HG02763 (cell line): ENCODE results near the gene PRKG1.

ENCODE experiments used
- ATAC-seq: cut with Tn5 transposase; IDR thresholded peaks from one replicate; pipeline ENCODE4 v1.9.1; 2021; ENCODE audit warnings: mild to moderate bottlenecking, moderate library complexity; ENCODE audit not compliant: unreplicated experiment

The PRKG1 gene

GRCh38 chr10:52313256-52313932 lies 1239.1 kb downstream of the PRKG1 start:
- ATAC-seq, result no peak

- ATAC-seq, result no peak
Measured at GRCh38 chr10:52313933-52314821, 1239.9 kb downstream of the PRKG1 start, which contains the start of gene DKK1. DKK1 (plus strand) TSS chr10:52314281; CDS start chr10:52314435, 154 bp downstream.

DNA sequence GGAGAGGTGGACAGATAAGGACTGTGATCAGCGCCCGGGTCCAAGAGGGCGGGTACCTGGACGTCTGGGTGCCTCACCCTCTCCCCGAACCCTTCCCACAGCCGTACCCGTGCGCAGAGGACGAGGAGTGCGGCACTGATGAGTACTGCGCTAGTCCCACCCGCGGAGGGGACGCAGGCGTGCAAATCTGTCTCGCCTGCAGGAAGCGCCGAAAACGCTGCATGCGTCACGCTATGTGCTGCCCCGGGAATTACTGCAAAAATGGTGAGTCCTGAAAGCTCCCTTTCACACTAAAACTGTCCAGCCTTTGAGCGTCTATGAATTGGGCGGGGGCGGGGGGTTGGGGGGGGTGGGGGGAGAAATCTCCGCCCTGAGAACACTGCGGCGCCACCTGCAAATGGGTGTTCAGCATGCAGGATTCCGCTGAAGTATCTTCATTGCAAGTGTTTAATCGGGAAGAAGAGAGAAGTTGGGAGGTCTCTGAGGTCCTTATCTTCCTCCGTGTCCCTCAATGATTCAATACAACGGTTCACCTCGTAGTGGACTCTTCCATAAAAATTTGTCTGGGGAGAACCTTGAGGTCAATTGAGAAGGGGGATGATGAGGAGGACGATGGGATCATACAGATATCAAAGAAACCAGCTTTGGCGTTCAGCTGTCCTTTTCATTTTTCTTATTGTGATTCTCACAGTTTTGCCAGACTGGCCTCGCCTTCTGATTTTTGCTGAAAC lies 1240.7 kb downstream of the PRKG1 start:
- ATAC-seq, result no peak

DNA sequence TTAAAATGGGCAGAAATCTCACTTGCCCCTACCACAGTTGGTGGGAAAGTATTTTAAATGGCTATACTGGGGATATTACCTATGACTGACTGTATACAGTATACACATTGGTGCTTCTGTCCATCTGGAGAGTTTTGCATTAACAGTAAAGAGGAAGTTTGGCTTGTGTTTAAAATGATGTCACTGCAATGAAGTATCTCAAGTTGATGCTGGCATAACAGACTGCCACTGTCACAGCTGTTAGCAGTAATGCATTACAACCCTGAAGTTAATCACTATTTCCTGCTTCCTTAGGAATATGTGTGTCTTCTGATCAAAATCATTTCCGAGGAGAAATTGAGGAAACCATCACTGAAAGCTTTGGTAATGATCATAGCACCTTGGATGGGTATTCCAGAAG lies 1241.7 kb downstream of the PRKG1 start:
- no peak for ATAC-seq

DNA sequence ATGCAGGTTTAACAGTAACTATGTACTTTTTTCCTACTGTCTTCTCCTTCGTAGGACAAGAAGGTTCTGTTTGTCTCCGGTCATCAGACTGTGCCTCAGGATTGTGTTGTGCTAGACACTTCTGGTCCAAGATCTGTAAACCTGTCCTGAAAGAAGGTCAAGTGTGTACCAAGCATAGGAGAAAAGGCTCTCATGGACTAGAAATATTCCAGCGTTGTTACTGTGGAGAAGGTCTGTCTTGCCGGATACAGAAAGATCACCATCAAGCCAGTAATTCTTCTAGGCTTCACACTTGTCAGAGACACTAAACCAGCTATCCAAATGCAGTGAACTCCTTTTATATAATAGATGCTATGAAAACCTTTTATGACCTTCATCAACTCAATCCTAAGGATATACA lies 1242.2 kb downstream of the PRKG1 start:
- no peak for ATAC-seq

DNA sequence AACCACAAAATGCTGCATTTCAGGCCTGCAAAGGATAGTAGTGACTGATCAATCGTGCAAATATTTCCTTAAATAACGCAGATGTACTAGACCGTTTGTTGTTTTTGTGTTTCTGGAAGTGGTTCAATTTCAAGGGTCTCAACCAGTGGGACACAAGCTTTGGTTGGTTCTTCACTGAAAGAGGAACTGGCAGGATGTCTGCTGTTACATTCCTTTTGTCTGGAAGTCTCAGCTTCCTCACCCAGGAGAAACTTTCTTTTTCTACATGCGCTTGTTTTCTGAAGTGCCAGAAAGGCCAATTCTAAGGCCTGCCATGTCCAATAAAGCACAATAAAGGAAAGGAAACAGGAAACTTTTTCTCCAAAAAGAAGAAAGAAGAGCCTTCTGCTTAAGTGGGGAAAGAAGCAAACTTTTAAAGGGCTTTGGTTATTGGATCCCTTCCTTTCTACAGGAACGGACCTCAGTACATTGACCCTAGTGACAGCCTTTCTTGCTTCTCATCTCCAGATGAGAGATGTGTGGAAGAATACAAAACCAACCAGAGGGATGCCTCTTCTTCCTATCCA lies 1243.9 kb downstream of the PRKG1 start:
- no peak for ATAC-seq

- no peak for ATAC-seq
Measured at GRCh38 chr10:52318822-52319464, 1244.7 kb downstream of the PRKG1 start.

- ATAC-seq, result no peak
Measured at GRCh38 chr10:52319926-52320325, 1245.6 kb downstream of the PRKG1 start.

- no peak for ATAC-seq
Measured at GRCh38 chr10:52322323-52322722, 1248.0 kb downstream of the PRKG1 start.

- ATAC-seq, result no peak
Measured at GRCh38 chr10:52322936-52323335, 1248.6 kb downstream of the PRKG1 start.

DNA sequence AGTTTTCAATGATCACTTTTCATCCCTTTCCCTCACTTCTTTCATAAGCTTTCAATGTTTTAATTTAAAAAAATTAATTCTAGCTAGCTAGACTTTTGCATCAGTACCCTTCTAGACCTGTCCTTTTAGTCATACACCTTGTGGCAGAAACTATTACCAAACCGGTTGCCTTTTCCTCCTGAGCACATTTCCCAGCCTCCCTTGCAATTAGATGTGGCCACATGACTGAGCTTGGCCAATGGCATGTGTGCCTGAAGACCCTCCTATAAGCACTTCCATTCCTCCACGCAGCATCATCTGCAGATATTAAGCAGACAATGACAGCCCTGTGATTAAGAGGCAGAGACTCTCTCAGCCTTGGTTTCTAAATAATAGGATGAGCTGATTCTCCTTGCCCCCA lies 1252.1 kb downstream of the PRKG1 start:
- ATAC-seq, result no peak

DNA sequence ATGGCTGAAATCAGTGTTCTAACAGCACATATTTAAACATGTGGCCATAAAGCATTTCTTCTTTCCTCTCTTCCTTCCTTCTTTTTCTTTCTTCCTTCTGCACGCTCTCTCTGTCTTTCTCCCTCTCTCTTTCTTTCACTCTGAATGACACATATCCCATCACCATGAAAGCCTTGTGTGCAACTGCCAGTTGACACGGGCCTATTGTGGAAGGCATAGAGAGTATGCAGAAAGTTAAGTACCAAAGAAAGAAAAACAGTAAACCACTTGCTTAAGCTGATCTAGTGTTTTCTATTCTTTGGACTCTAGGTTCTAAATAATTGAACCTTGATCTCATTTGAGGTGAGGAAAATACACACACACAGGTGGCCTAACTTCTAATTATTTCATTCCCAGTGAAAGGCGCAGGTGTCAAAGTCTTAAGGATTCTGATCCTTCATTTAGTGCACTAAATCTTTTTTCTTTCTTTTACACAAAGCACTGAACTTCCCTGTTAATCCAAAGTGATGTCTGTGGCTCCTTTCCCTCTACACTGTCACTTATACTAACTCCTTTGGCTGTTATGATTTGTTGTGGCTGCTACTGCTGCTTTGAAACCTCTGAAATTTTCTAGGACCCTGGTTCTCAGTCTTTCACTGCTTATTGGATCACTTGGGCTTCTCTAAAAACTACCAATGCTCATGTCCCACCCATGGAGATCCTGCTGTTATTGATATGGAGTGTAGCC lies 1257.5 kb downstream of the PRKG1 start:
- ATAC-seq, result no peak

DNA sequence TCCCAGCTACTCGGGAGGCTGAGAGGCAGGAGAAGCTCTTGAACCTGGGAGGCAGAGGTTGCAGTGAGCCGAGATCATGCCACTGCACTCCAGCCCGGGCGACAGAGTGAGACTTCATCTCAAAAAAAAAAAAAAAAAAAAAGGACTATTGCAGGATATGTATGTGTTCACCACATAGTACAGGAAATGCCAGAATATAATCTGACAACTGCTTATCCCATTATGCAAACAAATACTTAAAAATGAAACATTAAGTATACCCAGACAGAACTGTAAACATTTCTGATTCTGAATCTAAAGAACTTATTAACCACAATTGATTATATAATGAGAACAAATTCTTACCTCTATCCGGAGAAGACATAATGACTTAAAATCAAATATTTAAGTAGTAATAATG lies 1258.5 kb downstream of the PRKG1 start:
- no peak for ATAC-seq

DNA sequence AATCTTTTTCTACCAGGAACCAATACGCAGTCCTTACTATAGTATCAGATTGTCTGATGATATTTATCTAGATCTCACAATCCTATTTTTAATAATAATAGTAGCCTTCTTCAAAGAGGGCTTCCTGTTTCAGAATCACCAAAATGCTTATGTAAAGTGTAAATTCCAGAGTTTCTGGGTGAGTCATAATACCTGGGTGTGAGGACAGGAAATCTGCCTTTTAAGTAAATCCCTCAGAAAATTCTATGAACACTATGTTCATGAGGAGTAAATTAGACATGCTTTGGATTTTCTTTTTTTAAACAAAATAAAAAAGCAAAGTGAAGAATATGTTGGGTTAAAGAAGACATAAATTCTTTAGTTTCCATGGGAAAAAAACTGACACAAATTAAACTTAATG lies 1260.3 kb downstream of the PRKG1 start:
- no peak for ATAC-seq

DNA sequence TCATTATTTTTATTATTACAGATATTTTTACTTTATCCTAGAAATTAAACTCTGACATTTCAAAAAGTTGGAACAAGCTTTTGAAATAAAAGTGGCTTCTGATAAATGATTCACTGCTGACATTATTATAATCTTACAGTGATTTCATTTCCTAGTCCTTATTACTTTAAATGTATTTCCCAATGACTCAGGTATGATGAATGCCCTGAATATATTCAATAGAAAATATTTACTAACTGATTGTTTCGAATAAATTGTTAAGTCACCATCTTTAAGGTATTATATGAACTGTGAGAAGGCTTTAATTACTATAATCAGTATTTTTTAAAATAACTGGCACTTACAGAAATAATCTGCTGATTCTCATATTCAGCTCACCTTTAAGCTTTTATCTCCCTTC lies 1261.4 kb downstream of the PRKG1 start:
- ATAC-seq, result no peak

DNA sequence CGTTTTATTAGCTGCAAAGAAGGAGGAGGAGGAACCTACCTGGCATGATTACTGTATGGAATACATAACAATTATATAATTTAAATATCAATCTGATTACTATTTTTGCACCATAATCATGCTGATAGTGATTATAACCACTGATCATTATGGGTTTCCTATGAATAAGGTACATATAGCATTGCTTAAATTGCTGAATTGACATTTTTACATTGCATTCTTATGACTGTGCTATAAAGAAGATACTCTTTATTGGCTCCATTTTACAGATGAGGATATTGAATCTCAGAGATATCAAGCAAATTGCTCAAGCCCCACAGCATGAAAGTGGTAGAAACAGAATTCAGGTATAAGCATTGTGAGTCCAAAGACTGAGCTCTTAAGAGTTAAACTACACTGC lies 1262.9 kb downstream of the PRKG1 start:
- no peak for ATAC-seq

DNA sequence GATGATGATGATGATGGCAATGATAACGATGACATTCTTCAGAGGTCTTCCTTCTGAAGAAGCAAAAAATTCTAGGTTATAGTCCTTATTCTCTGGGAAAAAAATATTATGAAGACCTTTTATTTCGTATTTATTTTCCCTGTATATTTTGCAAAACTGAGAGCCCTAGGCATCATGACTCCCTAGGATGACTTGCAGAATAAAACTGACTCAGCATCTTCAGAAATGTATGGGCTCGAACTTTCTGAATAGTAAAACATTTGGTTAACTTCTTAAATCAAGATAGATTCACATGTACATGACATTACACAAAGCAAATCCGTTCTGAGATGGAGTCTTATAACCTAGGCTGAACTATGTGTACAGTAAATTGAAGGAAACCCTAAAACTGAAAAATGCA lies 1269.2 kb downstream of the PRKG1 start:
- no peak for ATAC-seq

GRCh38 chr10:52346394-52347326 lies 1272.4 kb downstream of the PRKG1 start:
- no peak for ATAC-seq

DNA sequence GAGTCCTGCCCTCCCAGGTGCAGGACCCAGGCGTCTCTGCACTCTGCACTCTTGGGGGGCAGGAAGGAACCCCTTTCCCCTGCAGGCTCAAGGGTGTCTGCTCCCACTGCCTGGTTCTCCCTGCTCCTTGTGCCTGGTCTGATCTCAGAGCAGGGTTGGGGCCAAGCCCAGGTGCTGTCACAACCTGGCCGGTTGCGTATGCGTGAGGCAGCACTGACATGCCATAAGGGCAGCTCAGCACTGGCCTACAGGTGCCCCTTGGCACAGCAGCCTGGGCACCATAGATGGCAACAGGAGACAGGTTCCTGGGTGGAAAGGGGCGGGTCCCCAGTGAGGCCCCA lies 1273.0 kb downstream of the PRKG1 start:
- ATAC-seq, result no peak
